ENCODE measurements around the gene GLYR1.

DNA sequence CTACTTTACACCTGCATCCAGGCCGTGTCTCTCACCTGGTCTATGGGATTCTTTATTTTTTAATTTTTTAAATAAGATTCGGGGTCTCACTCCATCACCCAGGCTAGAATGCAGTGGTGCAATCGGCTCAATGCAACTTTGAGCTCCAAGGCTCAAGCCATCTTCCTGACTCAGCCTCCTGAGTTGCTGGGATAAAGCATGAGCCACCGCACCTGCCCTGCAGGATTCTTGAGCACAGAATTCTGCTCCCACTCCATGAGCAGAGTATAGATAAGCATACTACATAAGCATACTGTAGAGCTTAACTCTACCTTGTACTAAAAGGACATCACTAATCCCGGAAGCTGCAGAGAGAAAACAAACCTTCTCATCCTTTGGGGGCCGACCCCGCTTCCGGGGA, 15.5 kb downstream of the GLYR1 start:
- TF ChIP-seq, protein P1, sequence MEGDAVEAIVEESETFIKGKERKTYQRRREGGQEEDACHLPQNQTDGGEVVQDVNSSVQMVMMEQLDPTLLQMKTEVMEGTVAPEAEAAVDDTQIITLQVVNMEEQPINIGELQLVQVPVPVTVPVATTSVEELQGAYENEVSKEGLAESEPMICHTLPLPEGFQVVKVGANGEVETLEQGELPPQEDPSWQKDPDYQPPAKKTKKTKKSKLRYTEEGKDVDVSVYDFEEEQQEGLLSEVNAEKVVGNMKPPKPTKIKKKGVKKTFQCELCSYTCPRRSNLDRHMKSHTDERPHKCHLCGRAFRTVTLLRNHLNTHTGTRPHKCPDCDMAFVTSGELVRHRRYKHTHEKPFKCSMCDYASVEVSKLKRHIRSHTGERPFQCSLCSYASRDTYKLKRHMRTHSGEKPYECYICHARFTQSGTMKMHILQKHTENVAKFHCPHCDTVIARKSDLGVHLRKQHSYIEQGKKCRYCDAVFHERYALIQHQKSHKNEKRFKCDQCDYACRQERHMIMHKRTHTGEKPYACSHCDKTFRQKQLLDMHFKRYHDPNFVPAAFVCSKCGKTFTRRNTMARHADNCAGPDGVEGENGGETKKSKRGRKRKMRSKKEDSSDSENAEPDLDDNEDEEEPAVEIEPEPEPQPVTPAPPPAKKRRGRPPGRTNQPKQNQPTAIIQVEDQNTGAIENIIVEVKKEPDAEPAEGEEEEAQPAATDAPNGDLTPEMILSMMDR (IDR thresholded peaks at IDR 0.05): no peak
- TF ChIP-seq EZH2 (IDR thresholded peaks at IDR 0.05; ENCODE audit: borderline replicate concordance, insufficient read depth, low read depth, low read length, poor library complexity, severe bottlenecking): no peak

All from B cell (primary cell).